ENCODE measurements around the gene BMPER.
"Not testable (repeated sequence)": the region's sequence is repeated elsewhere in the genome, so short reads cannot be mapped to it uniquely, and the experiment has no call there.

Gene BMPER

GRCh38 chr7:34145603-34146002, 240.3 kb downstream of the BMPER start:
- DNase-seq, result no peak

GRCh38 chr7:34153656-34154270, 248.4 kb downstream of the BMPER start:
- no peak for DNase-seq

- peak; percentile 89 for DNase-seq
Measured at GRCh38 chr7:34155220-34155908, 250.0 kb downstream of the BMPER start.

- no peak for DNase-seq
Measured at GRCh38 chr7:34156336-34156735, 251.0 kb downstream of the BMPER start.

- no peak for DNase-seq
Measured at GRCh38 chr7:34157137-34157536, 251.8 kb downstream of the BMPER start.

DNA sequence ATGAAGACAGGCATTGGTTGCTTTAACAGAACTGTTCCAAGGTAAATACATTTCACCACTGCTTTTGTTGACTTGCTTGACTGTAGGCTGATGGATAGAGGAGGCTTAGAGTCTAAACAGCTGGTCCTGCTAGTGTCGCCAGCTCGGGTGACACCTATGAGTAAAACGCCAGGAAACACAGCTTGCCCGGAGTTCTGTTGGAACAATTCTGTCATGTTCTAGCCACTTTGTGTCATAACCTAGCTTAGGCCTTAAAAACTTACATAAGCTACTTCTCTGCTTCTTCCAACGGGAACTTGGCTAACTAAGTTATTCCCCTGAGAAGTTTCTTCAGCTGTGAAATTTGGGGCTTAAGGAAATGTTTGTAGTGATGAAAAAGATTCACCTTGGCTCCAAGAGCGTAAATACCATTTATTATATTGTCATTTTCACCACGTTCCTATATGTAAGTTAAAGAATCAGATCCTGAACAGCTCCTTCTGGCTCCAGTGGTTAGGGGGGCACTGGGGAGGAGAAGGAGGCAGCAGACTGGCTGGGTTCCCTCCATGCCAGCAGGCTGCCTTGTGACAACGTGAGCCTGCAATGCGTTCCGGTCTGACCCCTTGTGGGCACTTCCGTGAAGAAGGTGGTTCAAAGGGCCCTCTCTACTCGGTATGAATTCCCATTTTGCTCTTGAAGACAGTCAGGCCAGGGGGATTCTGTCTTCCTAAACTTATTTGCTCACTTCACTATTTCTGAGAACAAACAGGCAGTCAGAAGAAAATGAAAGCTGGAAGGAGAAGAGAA, 253.2 kb downstream of the BMPER start:
- DNase-seq, result no peak

- DNase-seq, result peak; percentile 83
Measured at GRCh38 chr7:34160261-34160752, 255.0 kb downstream of the BMPER start.

DNA sequence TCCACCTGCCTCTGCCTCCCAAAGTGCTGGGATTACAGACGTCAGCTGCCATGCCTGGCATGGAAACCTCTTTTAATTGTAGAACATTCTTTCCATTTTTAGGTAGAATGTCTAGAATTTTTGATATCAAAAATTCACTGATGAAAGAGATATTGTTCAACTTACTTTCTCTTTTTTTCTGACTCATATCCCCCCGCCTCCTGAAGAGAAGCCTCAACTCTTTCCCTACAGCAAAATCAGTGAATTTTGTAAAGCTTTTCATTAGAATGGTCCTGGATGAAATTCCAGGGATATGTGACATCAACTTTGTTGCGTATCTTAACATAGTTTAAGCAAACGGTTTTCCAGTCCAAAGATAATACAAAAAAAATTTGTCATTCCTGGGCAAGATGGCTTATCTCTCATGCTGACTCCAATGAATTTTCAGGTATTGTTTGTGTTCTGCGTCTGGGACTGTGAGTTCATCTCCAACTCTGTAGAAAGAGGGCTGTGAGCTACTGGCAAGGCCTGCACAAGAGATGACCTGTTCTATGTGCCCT, 256.8 kb downstream of the BMPER start:
- peak; percentile 28 for DNase-seq

- DNase-seq, result no peak
Measured at GRCh38 chr7:34162677-34163076, 257.3 kb downstream of the BMPER start.

DNA sequence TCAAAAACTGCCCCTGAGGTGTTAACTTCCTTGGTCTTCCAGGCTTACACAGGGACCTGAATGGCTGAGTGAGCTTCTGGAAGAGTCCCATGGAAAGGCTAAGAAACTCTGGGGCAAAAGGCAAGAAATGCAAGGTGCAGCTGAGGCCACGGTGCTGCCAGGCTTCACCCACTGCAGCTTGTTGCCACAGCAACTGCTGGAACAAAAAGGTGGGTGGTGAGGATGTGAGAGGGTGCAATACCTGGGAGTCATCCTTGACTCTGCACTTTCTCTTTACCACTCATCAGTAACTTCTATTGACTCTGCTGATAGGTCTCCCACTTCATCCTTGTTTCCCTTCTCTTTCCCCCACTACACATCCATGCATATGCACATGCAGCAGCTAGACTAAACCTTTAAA, 258.6 kb downstream of the BMPER start:
- no peak for DNase-seq

DNA sequence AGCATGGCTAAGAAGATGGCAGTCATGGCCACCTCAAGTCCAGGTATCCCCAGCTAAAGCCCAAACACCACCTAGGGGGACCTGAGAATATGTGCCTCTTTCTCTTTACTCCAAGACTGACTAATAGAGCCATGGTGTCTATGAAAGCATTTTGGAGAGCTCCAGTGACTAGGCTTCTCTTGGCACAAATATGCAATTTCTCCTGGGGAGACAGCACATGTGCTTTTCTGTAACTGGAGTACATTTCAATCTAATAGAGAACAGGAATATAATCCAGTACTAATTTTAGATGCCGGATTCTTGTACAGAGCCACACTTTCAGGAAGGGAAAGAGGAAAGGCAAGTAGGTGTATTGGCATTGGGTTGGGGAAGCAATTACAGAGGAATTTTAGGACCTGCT, 260.1 kb downstream of the BMPER start:
- no peak for DNase-seq

GRCh38 chr7:34165927-34166550, 260.7 kb downstream of the BMPER start:
- peak; percentile 55 for DNase-seq

GRCh38 chr7:34168013-34168412, 262.7 kb downstream of the BMPER start:
- DNase-seq, result no peak

- not testable (repeated sequence) for DNase-seq
Measured at GRCh38 chr7:34174688-34175616, 269.6 kb downstream of the BMPER start.

DNA sequence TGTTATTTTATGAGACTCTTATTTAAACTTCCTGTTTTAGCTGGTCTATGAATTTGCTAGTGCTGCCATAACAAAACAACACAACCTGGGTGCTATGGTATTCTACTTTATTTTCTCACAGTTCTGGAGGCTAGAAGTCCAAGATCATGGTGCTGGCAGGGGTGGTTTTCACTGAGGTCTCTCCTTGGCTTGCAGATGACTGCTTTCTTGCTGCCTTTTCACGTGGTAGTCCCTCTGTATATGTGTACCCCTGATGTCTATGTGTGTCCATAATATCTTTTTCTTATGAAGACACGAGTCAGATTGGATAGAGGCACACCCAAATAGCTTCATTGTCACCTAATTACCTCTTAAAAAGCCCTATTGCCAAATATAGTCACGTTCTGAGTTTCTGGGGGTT, 270.5 kb downstream of the BMPER start:
- no peak for DNase-seq

- DNase-seq, result no peak
Measured at GRCh38 chr7:34177476-34177875, 272.1 kb downstream of the BMPER start.

DNA sequence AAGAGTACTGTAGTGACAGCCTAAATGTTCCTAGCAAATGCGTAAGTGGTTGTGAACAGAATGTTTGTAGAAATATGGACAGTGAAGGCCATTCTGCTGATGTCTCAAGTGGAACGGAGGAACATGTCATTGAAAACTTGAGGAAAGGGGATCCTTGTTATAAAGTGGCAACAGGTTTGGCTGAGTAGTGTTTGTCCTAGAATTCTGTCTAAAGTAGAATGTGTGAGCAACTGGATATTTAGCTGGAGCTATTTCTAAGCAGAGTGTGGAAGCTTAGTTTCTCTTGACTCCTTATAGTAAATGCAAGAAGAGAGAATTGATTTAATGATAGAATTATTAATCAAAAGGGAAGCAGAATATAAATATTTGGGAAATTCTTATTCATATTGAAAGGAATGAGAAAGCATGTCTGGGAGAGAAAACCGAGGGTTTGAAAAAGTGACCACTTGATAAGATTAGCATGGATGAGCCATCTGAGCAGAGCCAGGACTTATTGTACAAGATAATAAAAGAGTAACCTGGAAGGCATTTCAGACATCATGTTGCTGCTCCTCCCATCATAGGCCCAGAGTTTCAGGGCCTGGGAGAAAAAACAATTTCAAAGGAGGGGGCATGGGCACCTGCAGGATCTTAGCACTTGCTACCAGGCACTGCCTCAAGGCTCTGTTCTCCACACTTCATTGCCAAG, 276.1 kb downstream of the BMPER start:
- no peak for DNase-seq

GRCh38 chr7:34184466-34184865, 279.1 kb downstream of the BMPER start:
- peak; percentile 26 for DNase-seq

GRCh38 chr7:34187798-34188307, 282.5 kb downstream of the BMPER start:
- peak; percentile 34 for DNase-seq

DNA sequence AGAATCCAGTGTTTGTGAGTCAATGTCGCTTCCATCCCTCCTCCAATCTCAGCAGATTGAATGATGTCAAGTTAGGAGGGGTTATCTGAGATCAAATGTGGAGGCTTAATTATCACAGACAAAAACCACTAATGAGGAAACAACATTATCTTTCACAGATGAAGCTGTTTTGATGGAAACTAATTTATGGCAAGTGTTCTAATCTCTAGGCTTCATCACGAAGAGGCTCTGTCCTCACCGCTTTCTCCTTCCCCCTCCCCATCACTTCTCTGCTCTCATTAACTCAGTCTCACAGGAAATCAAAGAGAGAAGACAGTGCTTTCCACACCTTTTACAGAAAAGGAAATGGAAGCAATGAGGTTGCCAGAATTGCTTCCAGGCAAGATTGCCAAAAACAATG, 283.7 kb downstream of the BMPER start:
- DNase-seq, result no peak

- no peak for DNase-seq
Measured at GRCh38 chr7:34190299-34190698, 285.0 kb downstream of the BMPER start.
